ENCODE results near the gene SLC37A2.

SLC37A2 gene

DNA sequence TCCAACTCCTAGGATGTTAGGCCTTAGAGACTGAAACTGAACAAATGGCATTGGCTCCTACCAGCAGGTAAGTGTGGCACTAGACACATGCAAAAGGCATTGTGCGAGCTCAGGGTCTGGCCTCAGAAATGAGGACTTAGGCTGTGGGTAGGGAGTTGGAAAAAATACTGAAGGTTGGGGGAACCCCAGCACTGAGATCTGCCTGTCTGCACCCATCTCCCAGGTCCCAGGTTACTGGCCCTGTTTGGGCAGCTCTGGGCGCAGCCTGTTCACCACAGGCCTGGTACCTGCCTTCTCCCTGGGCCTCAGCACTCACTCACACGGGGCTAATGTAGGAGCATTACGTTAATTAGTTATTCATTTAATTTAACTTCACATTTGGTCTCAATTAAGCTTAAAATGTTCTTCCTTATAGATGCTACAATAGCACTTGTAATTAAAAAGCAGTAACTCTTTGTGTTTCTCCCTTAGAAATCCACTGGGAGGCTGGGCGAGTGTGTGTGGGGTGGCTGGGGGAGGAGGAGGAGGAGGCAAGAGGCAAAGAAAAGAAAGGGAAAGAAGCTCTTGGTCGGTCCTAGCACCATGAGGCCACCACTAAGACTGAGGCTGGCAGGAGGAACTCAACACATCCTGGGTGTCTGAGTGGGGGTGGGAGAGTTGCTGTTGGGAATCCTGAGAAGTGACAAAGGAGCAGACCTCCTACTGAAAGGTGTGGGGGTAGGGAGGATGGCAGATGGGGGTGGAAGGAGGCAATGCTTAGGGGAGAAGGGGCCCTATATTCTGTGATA is 29.0 kb downstream of the SLC37A2 start:
- H3K27ac ChIP-seq (ENCODE audit: low read length) = no peak overlapping the region
- peaks cover 6 to 9% of the 10 kb centered on the region in 2 donors for H3K36me3 ChIP-seq (ENCODE audit: control insufficient read depth in 2 of 2, insufficient read depth in 2 of 2, low read length in 2 of 2)
- peaks cover 6% of the 10 kb centered on the region for H3K4me1 ChIP-seq (ENCODE audit: control insufficient read depth, insufficient read depth, low read length)
- H3K4me3 ChIP-seq (ENCODE audit: low read length in 2 of 2) = no peak overlapping the region
- H3K9me3 ChIP-seq (ENCODE audit: control insufficient read depth in 2 of 2, low read length in 2 of 2) = no peaks in the 10 kb centered on the region
- H3K27me3 ChIP-seq (ENCODE audit: control insufficient read depth in 1 of 2, insufficient read depth in 2 of 2, low read length in 2 of 2) = no peaks in the 10 kb centered on the region
- no peak overlapping the region for H3K9ac ChIP-seq (ENCODE audit: low read length in 2 of 2)

GRCh38 chr11:125092669-125093068 is 29.6 kb downstream of the SLC37A2 start:
- H3K36me3 ChIP-seq (ENCODE audit: control insufficient read depth in 2 of 2, insufficient read depth in 2 of 2, low read length in 2 of 2) = peaks cover 11 to 13% of the 10 kb centered on the region in 2 donors
- H3K9me3 ChIP-seq (ENCODE audit: control insufficient read depth in 2 of 2, low read length in 2 of 2) = no peaks in the 10 kb centered on the region
- no peak overlapping the region for H3K27ac ChIP-seq (ENCODE audit: low read length)
- peaks cover 6% of the 10 kb centered on the region for H3K4me1 ChIP-seq (ENCODE audit: control insufficient read depth, insufficient read depth, low read length)
- H3K4me3 ChIP-seq (ENCODE audit: low read length in 2 of 2) = no peak overlapping the region
- no peaks in the 10 kb centered on the region for H3K27me3 ChIP-seq (ENCODE audit: control insufficient read depth in 1 of 2, insufficient read depth in 2 of 2, low read length in 2 of 2)
- no peak overlapping the region for H3K9ac ChIP-seq (ENCODE audit: low read length in 2 of 2)

DNA sequence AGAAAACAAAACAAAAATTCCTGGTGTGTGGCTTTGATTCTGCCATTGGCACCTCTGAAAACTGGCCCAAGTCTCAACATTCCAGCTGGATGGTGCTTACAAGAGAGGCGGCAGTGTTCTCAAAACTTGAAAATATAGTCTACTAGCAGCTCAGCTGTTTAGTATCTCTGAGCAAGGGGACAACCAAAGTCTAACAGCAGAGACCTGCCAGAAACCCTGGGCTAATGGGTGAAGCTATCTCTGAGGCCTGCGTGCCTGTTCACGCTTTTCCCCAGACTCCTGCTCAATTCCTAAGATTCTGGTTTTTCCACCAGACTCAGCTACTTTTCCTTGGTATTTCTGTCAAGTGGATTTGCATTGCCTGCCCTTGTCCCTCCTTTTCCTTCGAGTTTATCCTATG is 30.4 kb downstream of the SLC37A2 start:
- Histone ChIP-seq H3K27me3 (ENCODE audit: control insufficient read depth in 1 of 2, insufficient read depth in 2 of 2, low read length in 2 of 2) (no peaks in the 10 kb centered on the region), H3K4me3 (ENCODE audit: low read length in 2 of 2) (no peak overlapping the region), H3K4me1 (ENCODE audit: control insufficient read depth, insufficient read depth, low read length) (peaks cover 6% of the 10 kb centered on the region), H3K9ac (ENCODE audit: low read length in 2 of 2) (no peak overlapping the region), H3K36me3 (ENCODE audit: control insufficient read depth in 2 of 2, insufficient read depth in 2 of 2, low read length in 2 of 2) (peaks cover 15% of the 10 kb centered on the region in 2 donors), H3K27ac (ENCODE audit: low read length) (no peak overlapping the region), H3K9me3 (ENCODE audit: control insufficient read depth in 2 of 2, low read length in 2 of 2) (no peaks in the 10 kb centered on the region)

DNA sequence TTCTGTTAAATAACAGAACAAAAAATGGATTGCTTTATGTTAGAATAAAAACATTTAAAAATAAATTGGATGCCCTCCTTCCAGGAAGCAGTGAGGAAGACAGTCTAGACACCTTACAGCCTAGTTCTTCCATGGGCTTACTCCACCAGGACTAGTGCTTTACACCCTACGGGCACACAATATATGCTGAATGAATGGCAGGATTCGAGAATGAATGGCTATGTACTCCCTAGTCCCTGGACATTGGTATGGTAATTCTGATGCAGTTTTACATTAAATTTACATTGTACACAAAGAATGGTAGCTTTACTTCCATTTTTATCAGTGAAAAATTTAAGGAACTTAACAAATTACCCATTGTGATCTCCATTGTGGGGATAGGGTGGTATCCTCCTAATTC is 31.6 kb downstream of the SLC37A2 start:
- Histone ChIP-seq H3K36me3 (ENCODE audit: control insufficient read depth in 2 of 2, insufficient read depth in 2 of 2, low read length in 2 of 2) (peaks cover 22 to 25% of the 10 kb centered on the region in 2 donors), H3K4me3 (ENCODE audit: low read length in 2 of 2) (no peak overlapping the region), H3K9me3 (ENCODE audit: control insufficient read depth in 2 of 2, low read length in 2 of 2) (no peaks in the 10 kb centered on the region), H3K4me1 (ENCODE audit: control insufficient read depth, insufficient read depth, low read length) (peaks cover 6% of the 10 kb centered on the region), H3K27me3 (ENCODE audit: control insufficient read depth in 1 of 2, insufficient read depth in 2 of 2, low read length in 2 of 2) (no peaks in the 10 kb centered on the region), H3K27ac (ENCODE audit: low read length) (no peak overlapping the region), H3K9ac (ENCODE audit: low read length in 2 of 2) (no peak overlapping the region)

- Histone ChIP-seq H3K4me3 (ENCODE audit: low read length in 2 of 2) (no peak overlapping the region), H3K27me3 (ENCODE audit: control insufficient read depth in 1 of 2, insufficient read depth in 2 of 2, low read length in 2 of 2) (no peaks in the 10 kb centered on the region), H3K9me3 (ENCODE audit: control insufficient read depth in 2 of 2, low read length in 2 of 2) (no peaks in the 10 kb centered on the region), H3K36me3 (ENCODE audit: control insufficient read depth in 2 of 2, insufficient read depth in 2 of 2, low read length in 2 of 2) (peaks cover 27 to 33% of the 10 kb centered on the region in 2 donors), H3K4me1 (ENCODE audit: control insufficient read depth, insufficient read depth, low read length) (no peaks in the 10 kb centered on the region), H3K9ac (ENCODE audit: low read length in 2 of 2) (no peak overlapping the region), H3K27ac (ENCODE audit: low read length) (no peak overlapping the region)
Measured at GRCh38 chr11:125100136-125100535, 37.0 kb downstream of the SLC37A2 start.

- H3K36me3 ChIP-seq (ENCODE audit: control insufficient read depth in 2 of 2, insufficient read depth in 2 of 2, low read length in 2 of 2) = peaks cover 24 to 25% of the 10 kb centered on the region in 2 donors
Measured at GRCh38 chr11:125101596-125101995, 38.5 kb downstream of the SLC37A2 start.

DNA sequence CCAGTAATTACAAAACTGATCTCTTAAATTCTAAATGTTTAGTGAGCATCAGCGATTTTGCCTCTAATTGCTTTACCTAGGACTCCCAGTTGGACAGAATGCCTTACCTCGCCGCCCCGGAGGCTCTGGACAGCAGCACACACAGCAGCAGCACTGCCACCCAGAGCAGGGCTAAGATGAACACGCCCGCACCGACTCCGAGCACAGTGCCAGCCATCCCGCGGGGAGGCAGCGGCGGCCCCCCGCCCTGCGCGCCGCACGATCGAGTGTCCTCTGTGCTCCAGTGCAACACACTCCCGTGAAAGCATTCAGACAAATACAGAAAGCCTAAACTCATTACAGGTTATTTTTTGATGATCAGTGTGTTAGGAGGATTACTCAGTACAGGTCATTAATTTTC is 38.9 kb downstream of the SLC37A2 start:
- no peak overlapping the region for H3K4me3 ChIP-seq (ENCODE audit: low read length in 2 of 2)
- H3K27me3 ChIP-seq (ENCODE audit: control insufficient read depth in 1 of 2, insufficient read depth in 2 of 2, low read length in 2 of 2) = no peaks in the 10 kb centered on the region
- peak overlapping the region; percentile 41 for H3K27ac ChIP-seq (ENCODE audit: low read length)
- no peak overlapping the region for H3K9ac ChIP-seq (ENCODE audit: low read length in 2 of 2)
- no peaks in the 10 kb centered on the region for H3K4me1 ChIP-seq (ENCODE audit: control insufficient read depth, insufficient read depth, low read length)
- peaks cover 22 to 25% of the 10 kb centered on the region in 2 donors for H3K36me3 ChIP-seq (ENCODE audit: control insufficient read depth in 2 of 2, insufficient read depth in 2 of 2, low read length in 2 of 2)
- no peaks in the 10 kb centered on the region for H3K9me3 ChIP-seq (ENCODE audit: control insufficient read depth in 2 of 2, low read length in 2 of 2)

More at GRCh38 chr11:125101596-125101995, 38.5 kb downstream of the SLC37A2 start:
- Histone ChIP-seq H3K4me1 (ENCODE audit: control insufficient read depth, insufficient read depth, low read length) (no peaks in the 10 kb centered on the region), H3K4me3 (ENCODE audit: low read length in 2 of 2) (no peak overlapping the region), H3K27ac (ENCODE audit: low read length) (peak overlapping the region; percentile 41), H3K9ac (ENCODE audit: low read length in 2 of 2) (peak overlapping the region in 1 of 2 donors; percentile 36), H3K27me3 (ENCODE audit: control insufficient read depth in 1 of 2, insufficient read depth in 2 of 2, low read length in 2 of 2) (no peaks in the 10 kb centered on the region), H3K9me3 (ENCODE audit: control insufficient read depth in 2 of 2, low read length in 2 of 2) (no peaks in the 10 kb centered on the region)

DNA sequence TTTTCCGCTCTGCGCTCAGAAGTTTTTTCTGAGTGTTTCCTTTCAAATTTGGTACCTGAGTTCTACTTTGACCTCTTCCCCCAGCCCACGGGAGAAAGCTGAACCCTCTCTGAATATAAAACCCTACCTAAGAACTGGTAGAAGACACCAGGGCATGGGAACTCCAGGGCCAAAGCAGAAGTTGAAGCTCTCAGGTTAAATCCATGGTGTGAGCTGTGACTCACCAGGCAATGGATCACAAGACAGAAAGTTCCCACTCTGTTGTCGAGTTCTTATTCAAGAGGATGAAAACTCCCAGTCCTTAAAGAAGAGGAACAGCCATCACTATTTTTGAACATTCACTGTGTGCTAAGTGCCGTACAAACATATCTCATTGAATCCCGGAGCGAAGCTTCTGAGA is 39.4 kb downstream of the SLC37A2 start:
- Histone ChIP-seq H3K4me3 (ENCODE audit: low read length in 2 of 2) (no peak overlapping the region), H3K4me1 (ENCODE audit: control insufficient read depth, insufficient read depth, low read length) (no peaks in the 10 kb centered on the region), H3K27ac (ENCODE audit: low read length) (no peak overlapping the region), H3K9ac (ENCODE audit: low read length in 2 of 2) (no peak overlapping the region), H3K36me3 (ENCODE audit: control insufficient read depth in 2 of 2, insufficient read depth in 2 of 2, low read length in 2 of 2) (peaks cover 17 to 23% of the 10 kb centered on the region in 2 donors), H3K9me3 (ENCODE audit: control insufficient read depth in 2 of 2, low read length in 2 of 2) (no peaks in the 10 kb centered on the region), H3K27me3 (ENCODE audit: control insufficient read depth in 1 of 2, insufficient read depth in 2 of 2, low read length in 2 of 2) (no peaks in the 10 kb centered on the region)

DNA sequence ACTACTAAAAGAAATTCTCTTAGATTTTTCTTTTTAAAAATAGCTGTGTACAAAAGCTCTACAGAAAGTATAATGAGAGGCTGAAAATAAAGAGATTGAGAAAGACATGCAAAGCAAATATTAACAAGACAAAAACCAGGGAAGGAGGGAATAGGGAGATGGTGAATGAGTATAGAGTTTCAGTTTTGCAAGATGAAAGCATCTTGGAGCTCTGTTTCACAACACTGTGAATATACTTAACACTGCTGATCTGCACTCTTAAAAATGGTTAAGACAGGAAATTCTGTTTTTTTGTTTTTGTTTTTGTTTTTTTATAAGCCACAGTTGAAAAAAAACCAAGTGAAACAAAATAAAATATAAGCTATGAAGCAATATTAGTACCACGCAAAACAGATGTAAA is 42.8 kb downstream of the SLC37A2 start:
- no peak overlapping the region for H3K27ac ChIP-seq (ENCODE audit: low read length)
- H3K9ac ChIP-seq (ENCODE audit: low read length in 2 of 2) = no peak overlapping the region
- H3K27me3 ChIP-seq (ENCODE audit: control insufficient read depth in 1 of 2, insufficient read depth in 2 of 2, low read length in 2 of 2) = no peaks in the 10 kb centered on the region
- H3K4me1 ChIP-seq (ENCODE audit: control insufficient read depth, insufficient read depth, low read length) = peaks cover 1% of the 10 kb centered on the region
- no peak overlapping the region for H3K4me3 ChIP-seq (ENCODE audit: low read length in 2 of 2)
- no peaks in the 10 kb centered on the region for H3K9me3 ChIP-seq (ENCODE audit: control insufficient read depth in 2 of 2, low read length in 2 of 2)
- no peaks in the 10 kb centered on the region for H3K36me3 ChIP-seq (ENCODE audit: control insufficient read depth in 2 of 2, insufficient read depth in 2 of 2, low read length in 2 of 2)

DNA sequence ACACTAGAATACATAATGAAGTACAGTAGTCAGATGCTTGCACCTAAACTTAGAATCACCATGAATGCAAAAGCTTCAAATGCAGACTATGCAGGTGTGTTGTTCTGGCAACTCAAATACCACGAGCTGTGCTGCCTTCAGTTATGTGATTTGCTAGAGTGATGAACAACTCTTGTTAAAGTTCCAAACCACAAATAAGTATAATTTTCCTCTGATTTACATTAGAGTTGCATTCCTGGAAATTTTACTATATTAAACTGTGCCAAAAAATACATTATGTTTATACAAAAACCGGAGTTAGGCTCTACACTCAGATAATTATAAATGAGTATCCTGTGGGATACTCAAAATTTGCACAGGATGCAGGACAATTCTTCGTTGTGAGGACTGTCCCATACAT is 45.4 kb downstream of the SLC37A2 start:
- Histone ChIP-seq H3K9ac (ENCODE audit: low read length in 2 of 2) (no peak overlapping the region), H3K4me1 (ENCODE audit: control insufficient read depth, insufficient read depth, low read length) (peaks cover 7% of the 10 kb centered on the region), H3K27ac (ENCODE audit: low read length) (no peak overlapping the region), H3K36me3 (ENCODE audit: control insufficient read depth in 2 of 2, insufficient read depth in 2 of 2, low read length in 2 of 2) (no peaks in the 10 kb centered on the region), H3K27me3 (ENCODE audit: control insufficient read depth in 1 of 2, insufficient read depth in 2 of 2, low read length in 2 of 2) (no peaks in the 10 kb centered on the region), H3K4me3 (ENCODE audit: low read length in 2 of 2) (no peak overlapping the region), H3K9me3 (ENCODE audit: control insufficient read depth in 2 of 2, low read length in 2 of 2) (no peaks in the 10 kb centered on the region)

DNA sequence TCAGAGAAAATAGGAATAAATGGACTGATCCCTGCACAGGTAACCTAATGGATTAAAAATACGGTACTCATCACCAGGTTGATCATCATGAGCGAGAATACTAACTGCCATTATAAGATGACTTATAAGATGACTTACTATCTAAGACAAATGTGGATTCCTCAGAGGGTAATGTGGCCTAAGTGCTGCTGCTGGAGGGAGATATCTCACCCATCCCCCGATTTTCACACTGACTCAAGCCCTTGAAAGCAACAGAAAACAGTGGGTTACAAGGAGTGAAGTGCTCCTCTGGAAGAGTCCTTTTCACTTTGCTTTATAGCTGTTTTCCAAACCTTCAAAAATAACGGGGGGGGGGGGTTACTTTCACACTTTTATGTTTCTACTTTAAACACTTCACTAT is 47.4 kb downstream of the SLC37A2 start:
- Histone ChIP-seq H3K4me3 (ENCODE audit: low read length in 2 of 2) (peak overlapping the region; percentile 93 to 97), H3K9me3 (ENCODE audit: control insufficient read depth in 2 of 2, low read length in 2 of 2) (no peaks in the 10 kb centered on the region), H3K36me3 (ENCODE audit: control insufficient read depth in 2 of 2, insufficient read depth in 2 of 2, low read length in 2 of 2) (no peaks in the 10 kb centered on the region), H3K4me1 (ENCODE audit: control insufficient read depth, insufficient read depth, low read length) (peaks cover 7% of the 10 kb centered on the region), H3K9ac (ENCODE audit: low read length in 2 of 2) (peak overlapping the region; percentile 91 to 96), H3K27ac (ENCODE audit: low read length) (no peak overlapping the region), H3K27me3 (ENCODE audit: control insufficient read depth in 1 of 2, insufficient read depth in 2 of 2, low read length in 2 of 2) (peaks cover 0 to 3% of the 10 kb centered on the region in 2 donors)
